Ramos (cell line): Measurements from ENCODE around the gene TMEM60.
"Not testable (repeated sequence)": the region's sequence is repeated elsewhere in the genome, so short reads cannot be mapped to it uniquely, and the experiment has no call there.

Experiments
- in situ Hi-C: fragments of 300-500 bp; cut with MboI; formaldehyde crosslinking; loops from one replicate; pipeline ENCODE4 v1.14.3; 2022; ENCODE audit warnings: low sequenced_read_pairs; ENCODE audit not compliant: unreplicated experiment

TMEM60 gene, protein sequence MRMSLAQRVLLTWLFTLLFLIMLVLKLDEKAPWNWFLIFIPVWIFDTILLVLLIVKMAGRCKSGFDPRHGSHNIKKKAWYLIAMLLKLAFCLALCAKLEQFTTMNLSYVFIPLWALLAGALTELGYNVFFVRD

DNA sequence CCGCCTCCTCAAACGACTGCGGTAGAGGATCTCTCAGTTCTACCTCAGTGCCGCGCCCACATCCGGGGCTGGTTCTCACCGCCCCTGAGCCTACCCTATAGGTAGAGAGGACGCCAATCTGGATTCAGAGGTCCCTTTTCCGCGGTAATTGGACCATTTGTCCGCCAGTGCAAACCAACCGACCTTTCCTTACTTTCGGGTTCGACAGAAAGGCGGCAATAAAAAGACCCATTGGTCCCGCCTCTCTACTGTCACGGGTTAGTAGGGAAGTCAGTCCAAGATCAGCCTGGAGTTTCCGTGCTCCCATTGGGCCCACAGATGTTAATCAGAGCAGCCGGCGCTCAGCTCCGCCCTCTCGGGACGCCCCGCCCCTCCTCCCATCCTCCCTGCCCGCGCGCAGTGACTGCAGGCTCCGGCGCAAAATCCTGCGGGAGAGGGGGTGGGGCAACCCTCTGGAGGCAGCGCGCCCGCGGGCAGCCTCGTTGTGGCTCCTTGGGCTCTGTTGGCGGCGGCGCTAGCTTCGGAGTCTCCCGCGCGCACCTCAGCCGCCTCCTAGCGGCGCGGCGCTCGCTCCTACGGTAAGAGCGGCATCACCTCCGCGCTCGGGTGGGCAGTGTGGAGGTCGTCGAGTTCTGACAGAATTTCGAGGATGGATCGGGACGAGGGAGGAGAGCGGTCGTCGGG is at the start of gene TMEM60, which contains the start of gene PHTF2:
TSS of gene TMEM60 (minus strand) at position 41 of the 684 bp plus-strand sequence. CDS start 4,061 bp downstream, outside the sequence.
TSS of gene PHTF2 (plus strand) at position 380 of the 684 bp plus-strand sequence.
- in situ Hi-C loops: no loop called here

GRCh38 chr7:77846317-77847092 is 48.3 kb upstream of the TMEM60 start:
- in situ Hi-C loops: no loop called here

- in situ Hi-C loops: no loop called here
These were observed 45.0 kb upstream of the TMEM60 start for GRCh38 chr7:77843194-77843593.

- in situ Hi-C loops: no loop called here
These were observed 41.7 kb upstream of the TMEM60 start for GRCh38 chr7:77839919-77840318.

- in situ Hi-C loops: no loop called here
These were observed 40.8 kb upstream of the TMEM60 start for GRCh38 chr7:77838929-77839491.

- in situ Hi-C loops: no loop called here
These were observed 39.7 kb upstream of the TMEM60 start for GRCh38 chr7:77837966-77838365.

- in situ Hi-C loops: no loop called here
These were observed 39.0 kb upstream of the TMEM60 start for GRCh38 chr7:77837275-77837674.

- in situ Hi-C loops: not testable (repeated sequence)
These were observed 38.2 kb upstream of the TMEM60 start for GRCh38 chr7:77836425-77836824.

GRCh38 chr7:77833136-77833535 is 34.9 kb upstream of the TMEM60 start:
- in situ Hi-C loops: no loop called here

DNA sequence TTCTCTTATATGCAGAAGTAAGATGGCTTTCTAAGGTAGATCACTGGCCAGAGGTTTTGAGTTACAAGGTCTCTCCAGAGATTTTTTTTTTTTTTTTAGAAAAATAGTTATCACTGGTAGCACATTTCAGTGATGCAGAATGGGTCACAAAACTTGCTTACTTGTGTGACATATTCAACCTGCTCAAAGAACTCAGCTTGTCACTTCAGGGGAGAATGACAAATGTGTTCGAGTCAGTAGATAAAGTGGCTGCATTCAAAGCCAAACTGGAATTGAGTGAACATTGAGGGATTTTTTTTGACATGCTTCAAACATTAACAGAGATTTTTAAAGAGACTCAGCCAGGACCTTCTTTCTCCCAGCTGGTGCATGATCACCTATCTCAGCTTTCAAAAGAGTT is 33.7 kb upstream of the TMEM60 start:
- in situ Hi-C loops: no loop called here

- in situ Hi-C loops: no loop called here
These were observed 33.2 kb upstream of the TMEM60 start for GRCh38 chr7:77831481-77831880.

GRCh38 chr7:77830649-77831355 is 32.6 kb upstream of the TMEM60 start:
- in situ Hi-C loops: no loop called here

GRCh38 chr7:77827999-77828398 is 29.8 kb upstream of the TMEM60 start:
- in situ Hi-C loops: no loop called here

DNA sequence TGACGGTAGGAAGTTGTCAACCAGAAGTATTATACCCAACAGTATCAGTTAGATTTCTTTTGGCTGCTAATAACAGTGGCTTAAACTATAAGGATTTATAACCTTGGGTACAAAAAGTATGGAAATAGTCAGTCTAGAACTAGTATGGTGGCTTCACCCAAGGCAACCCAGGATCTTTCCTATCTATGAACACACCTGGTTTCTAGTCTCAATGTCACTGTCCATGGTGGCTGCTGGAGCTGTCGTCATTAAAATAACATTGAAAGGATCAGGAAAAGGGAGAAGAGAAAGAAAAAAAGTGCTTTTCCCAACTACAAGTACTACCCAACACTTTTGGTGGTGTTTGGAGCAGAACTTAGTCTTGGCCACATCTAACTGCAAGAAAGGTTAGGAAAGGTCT is 28.1 kb upstream of the TMEM60 start:
- in situ Hi-C loops: no loop called here

- in situ Hi-C loops: no loop called here
These were observed 26.9 kb upstream of the TMEM60 start for GRCh38 chr7:77825131-77825530.

GRCh38 chr7:77824636-77825035 is 26.4 kb upstream of the TMEM60 start:
- in situ Hi-C loops: no loop called here

GRCh38 chr7:77823787-77824186 is 25.6 kb upstream of the TMEM60 start:
- in situ Hi-C loops: no loop called here

GRCh38 chr7:77822269-77822668 is 24.0 kb upstream of the TMEM60 start:
- in situ Hi-C loops: no loop called here

DNA sequence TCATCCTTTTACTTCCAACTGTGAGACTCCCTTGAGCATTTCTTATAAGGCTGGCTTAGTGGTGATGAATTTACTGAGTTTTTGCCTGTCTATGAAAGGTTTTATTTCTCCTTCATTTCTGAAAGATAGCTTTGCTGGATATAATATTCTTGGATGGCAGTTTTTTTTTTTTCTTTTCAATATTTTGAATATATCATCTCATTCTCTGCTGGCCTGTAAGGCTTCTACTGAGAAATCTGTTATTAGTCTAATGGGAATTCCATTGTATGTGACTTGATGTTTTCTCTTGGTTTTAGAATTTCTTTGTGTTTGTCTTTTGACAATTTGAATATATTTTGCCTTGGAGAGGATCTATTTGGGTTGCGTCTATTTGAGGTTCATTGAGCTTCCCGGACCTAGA is 22.7 kb upstream of the TMEM60 start:
- in situ Hi-C loops: no loop called here

- in situ Hi-C loops: no loop called here
These were observed 20.8 kb upstream of the TMEM60 start for GRCh38 chr7:77819021-77819420.
